T1000 (cell line): Measurements from ENCODE around the gene ASMT.
"Not testable (repeated sequence)": the region's sequence is repeated elsewhere in the genome, so short reads cannot be mapped to it uniquely, and the experiment has no call there.

Source experiments
- DNase-seq: peaks from one replicate; lab custom pipeline; 2025; ENCODE audit warnings: mixed read lengths; lab: John Stamatoyannopoulos, UW

Gene ASMT

DNA sequence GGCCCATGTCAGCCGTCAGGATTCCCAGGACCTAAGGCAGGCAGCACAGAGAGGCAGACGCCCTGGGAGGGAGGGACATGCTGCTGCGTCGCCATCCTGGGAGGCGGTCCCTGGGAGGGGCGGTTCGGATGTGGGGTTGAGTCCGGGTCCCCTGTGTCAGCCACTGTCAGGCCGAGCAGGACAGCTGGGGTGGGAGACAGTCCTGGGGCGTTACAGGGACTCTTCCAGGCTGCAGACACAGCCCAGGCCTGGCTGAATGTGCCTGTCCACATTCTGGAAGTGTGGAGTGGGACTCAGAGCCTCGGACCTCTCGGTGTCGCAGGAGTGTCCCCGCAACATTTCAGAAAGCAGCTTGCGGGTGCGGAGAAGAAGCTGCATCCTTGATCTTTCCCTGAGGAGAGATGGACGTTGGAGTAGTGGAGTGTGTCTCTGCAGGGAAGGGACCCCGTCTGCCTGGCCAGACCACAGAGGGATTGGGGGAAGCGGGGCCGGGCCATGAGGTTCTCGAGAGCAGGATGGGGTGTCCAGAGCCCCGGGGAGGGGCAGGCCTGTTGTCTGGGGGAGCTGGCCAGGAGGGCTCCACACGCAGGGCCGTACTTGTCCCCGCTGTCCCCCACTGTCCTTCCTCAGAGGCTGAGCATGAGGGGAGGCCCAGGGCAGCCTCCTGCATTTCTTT lies 17.4 kb upstream of the ASMT start:
- no peak for DNase-seq

- no peak for DNase-seq
These were observed 16.6 kb upstream of the ASMT start for GRCh38 chrX:1598021-1598875.

GRCh38 chrX:1598876-1599790 lies 15.7 kb upstream of the ASMT start:
- DNase-seq = no peak

DNA sequence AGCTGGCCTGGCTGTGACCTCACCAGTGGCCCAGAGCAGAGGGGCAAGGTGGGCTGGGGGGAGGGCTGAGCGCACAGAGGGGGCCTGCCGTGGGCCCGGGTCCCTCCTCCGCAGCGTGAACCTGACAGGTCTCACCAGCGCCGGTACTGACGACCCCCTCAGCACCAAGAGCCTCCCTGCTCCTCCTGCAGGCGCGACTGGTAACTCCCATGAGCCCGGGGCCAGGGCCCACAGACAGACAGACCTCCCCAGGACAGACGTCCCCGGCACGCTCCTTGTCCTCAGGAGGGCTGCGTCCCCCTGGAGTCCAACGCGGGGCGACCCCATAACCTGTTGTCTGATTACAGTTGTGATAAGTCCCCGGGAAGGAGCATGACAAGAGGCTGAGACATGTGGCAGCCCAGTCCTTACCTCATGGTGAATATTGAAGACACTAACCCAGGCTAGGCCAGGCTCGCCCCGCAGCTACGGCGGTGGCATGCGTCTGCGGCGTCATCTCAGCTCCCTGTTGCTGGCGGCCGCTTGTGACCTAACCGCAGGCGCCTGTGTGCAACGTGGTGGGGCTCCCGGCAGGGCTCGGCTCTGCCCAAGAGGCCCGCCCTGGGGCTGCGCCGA lies 15.0 kb upstream of the ASMT start:
- DNase-seq = no peak

DNA sequence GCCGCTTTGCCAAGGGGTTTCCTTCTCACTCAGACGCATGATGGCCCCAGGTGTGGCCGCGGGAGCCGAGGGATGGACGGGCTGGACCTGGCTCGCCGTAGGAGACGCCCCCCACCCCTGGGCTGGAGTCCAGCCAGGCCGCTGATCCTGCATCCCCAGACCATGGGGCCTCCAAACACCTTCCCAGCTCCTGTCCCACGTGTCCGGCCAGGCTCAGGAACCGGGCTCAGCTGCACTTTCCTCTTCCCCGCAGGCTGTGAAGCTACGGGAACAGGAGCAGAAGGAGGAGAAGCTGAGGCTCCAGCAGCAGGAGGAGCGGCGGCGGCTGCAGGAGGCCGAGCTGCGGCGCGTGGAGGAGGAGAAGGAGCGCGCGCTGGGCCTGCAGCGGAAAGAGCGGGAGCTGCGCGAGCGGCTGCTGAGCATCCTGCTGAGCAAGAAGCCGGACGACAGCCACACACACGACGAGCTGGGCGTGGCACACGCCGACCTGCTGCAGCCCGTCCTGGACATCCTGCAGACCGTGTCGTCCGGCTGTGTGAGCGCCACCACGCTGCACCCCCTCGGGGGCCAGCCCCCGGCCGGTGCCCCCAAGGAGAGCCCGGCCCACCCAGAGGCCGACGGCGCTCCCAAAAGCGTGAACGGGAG lies 14.3 kb upstream of the ASMT start:
- DNase-seq = no peak

DNA sequence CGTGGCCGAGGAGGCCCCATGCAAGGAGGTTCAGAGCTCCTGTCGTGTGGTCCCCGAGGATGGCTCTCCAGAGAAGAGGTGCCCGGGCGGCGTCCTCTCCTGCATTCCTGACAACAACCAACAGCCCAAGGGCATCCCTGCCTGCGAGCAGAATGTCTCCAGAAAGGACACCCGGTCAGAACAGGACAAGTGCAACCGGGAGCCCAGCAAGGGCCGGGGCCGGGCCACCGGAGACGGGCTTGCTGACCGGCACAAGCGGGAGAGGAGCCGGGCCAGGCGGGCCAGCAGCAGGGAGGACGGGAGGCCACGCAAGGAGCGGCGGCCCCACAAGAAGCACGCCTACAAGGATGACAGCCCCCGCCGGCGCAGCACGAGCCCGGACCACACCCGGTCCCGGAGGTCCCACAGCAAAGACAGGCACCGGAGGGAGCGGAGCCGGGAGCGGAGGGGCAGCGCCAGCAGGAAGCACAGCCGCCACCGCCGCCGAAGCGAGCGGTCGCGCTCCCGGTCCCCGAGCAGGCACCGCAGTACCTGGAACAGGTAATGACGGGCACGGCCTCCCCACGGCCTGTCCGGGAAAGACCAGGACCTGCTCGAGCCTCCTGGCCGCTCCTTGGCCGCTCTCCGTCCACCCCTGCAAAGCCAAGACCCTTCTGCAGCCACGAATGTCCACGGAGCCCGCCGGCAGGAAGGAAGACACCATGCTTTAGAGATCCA lies 13.7 kb upstream of the ASMT start:
- no peak for DNase-seq

DNA sequence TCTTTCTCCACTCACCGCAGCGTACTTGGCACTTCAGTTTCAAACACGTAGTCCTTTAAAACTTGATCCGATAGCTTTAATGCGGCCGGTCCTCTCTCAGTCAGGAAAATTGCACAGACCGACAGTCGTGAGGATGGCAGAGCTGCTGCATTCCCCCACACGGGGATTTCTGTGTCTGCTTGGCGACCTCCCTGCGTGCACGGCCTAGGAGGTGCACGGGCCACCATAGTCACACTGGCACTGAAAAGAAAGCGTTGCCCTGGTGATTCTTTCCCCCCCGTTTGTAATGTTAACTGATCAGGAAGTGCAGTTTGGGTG lies 13.1 kb upstream of the ASMT start:
- DNase-seq = no peak

DNA sequence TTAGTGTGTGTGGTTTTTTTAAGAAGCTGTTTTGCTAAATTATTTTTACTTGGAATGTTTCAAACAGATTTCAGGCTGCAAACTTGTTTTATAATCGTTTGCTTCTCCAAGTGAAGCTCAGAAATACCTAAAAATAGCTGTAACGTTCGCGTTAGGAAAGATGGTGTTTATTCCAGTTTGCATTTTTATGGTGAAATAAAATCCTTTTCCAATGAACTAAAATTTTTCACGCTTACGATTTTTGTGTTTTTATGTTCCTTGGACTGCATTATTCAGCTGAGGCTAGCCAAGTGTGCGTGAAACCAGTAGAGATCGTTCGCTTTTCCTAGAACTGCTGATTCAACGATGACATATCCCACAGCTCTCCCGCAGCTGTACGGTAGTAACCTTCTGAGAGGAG lies 12.6 kb upstream of the ASMT start:
- no peak for DNase-seq

DNA sequence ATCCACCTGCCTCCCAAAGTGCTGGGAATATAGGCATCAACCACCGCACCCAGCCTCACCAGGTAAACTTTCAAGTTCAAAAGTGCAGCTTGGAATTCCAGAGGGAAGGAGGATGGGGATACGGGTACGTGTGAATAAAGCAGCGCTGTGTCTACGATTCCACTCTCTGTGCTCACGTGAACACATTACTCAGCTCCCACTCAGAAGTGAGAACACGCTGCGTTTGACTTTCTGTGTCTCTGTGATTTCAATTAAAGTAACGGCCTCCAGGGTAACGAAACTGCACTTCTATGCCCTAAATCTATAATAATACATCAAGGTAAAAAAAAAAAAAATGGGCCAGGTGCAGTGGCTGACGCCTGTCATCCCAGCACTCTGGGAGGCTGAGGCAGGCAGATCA lies 8.4 kb upstream of the ASMT start:
- no peak for DNase-seq

DNA sequence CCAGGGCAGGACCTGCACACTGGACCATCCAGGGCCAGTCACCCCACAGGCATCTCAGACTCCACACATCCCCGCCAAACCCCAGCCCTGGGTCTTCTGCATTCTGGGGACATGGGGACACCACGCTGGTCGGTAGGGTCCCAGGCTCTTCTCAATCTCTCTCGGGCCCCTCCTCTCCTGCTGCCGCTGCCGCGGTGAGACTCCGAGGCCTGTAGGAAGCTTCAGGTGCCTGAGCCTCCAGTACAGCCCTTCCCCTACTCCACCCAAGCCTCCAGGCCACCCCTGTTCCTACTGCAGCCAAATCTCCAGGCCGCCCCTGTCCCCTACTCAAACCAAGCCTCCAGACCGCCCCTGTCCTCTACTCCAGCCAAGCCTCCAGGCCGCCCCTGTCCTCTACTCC lies 5.5 kb upstream of the ASMT start:
- DNase-seq = no peak

- no peak for DNase-seq
These were observed 5.1 kb upstream of the ASMT start for GRCh38 chrX:1609762-1610161.

- DNase-seq = no peak
These were observed 4.7 kb upstream of the ASMT start for GRCh38 chrX:1610166-1610565.

GRCh38 chrX:1610736-1611135 lies 4.1 kb upstream of the ASMT start:
- no peak for DNase-seq

GRCh38 chrX:1612641-1613286 lies 2.1 kb upstream of the ASMT start:
- no peak for DNase-seq

- no peak for DNase-seq
These were observed 3.8 kb downstream of the ASMT start for GRCh38 chrX:1618689-1619088.

DNA sequence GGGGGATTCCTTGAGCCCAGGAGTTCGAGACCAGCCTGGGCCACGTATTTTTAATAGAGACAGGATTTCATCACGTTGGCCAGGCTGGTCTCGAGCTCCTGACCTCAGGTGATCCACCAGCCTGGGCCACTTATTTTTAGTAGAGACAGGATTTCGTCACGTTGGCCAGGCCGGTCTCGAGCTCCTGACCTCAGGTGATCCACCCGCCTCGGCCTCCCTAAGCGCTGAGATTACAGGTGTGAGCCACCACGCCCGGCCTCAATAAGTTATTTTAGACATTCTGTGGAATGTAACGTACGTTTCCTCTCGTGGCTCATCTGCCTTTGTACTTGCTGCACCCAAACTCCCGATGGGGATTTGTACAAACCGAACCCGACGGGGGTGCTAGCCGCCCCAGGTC lies 8.8 kb downstream of the ASMT start:
- DNase-seq = no peak

- not testable (repeated sequence) for DNase-seq
These were observed 9.4 kb downstream of the ASMT start for GRCh38 chrX:1624158-1624860.

DNA sequence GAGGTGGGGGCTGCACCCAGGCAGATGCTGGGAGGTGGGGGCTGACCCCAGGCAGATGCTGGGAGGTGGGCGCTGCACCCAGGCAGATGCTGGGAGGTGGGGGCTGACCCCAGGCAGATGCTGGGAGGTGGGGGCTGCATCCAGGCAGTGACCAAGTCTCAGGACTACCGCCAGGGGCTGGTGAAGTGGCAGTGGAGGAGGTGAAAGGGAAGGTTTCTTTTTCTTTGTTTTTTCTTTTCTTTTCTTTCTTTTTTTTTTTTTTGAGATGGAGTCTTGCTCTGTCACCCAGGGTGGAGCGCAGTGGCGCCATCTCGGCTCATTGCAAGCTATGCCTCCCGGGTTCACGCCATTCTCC lies 10.0 kb downstream of the ASMT start:
- DNase-seq = not testable (repeated sequence)

- no peak for DNase-seq
These were observed 14.4 kb downstream of the ASMT start for GRCh38 chrX:1629244-1629643.

DNA sequence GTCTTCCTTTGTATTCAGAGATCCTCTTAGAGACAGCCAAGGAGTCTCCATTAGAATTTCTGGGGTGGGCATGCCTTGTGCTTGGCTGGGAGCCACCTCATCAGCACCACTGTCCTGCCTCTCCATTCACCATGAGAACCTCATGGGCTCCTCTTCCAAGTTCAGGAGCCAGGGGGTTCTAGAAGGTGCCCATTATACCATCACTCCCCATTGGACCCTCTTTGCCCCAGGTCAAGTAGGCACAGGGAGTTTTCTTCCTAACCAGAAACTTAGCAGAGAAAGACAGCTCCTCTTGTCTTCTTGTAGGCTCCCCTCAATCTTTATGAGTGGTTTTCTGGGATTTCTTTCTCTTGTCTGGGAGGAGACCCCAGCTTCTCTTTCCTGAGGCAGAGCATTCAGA lies 31.1 kb downstream of the ASMT start:
- DNase-seq = no peak
